ENCODE data around the gene IQSEC1. TPM values are rescaled to one million over a fixed set of nuclear protein-coding genes. Genes with fewer than 3 reads are reported as not detected.

Gene IQSEC1
- total RNA-seq, 1 experiment from 2014 or later, result 28.1 TPM

DNA sequence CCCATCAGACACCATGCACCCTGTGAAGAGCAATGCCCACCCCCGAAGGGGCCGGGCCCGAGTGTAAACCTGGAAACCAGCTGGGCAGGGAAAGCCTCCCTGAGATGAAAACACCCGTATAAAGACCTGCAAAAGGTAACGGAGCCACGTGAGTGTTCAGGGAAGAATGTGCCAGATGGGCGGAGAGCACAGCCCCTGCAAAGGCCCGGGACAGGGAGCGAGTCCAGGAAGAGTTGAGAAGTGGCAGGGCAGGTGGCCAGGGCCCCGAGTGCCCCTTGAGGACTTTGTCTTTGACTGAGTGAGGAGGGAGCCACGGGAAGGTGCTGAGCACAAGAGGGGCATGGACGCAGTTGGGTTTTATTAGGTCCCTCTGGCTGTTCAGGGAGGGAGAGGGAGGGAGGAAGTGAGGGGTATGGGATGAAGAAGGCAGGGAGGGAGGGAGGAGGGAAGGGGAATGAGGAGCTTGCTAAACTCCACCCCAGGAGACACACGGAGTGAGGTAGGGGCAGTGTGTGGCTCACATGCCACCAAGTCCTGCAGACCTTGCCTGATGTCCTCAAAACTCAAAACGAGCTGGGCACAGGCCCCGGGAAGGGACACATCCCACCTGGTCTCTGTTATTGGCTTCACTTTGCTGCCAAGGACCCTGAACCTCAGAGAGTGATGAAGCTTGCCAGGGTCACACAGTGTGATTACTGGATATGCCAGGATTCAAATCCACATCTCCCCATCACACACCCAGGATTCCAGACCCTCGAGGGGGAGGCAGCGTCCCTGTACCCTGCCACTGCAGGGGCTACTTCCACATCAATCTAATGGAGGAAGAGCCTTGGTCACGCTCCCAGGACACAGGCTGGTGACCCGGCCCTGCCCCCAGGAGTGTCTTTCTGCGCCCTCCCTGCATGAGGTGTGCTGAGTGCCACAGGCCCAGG lies 49.1 kb upstream of the IQSEC1 start:
- Histone ChIP-seq H3K4me1 (ENCODE audit: control insufficient read depth in 1 of 2, insufficient read depth in 2 of 2, low read length in 2 of 2) (no peaks in the 10 kb centered on the region), H3K36me3 (ENCODE audit: control insufficient read depth in 1 of 2, insufficient read depth in 2 of 2, low read length in 2 of 2) (no peaks in the 10 kb centered on the region), H3K4me2 (ENCODE audit: low read length) (no peak overlapping the region), H2AFZ (ENCODE audit: low read depth, low read length, poor library complexity, severe bottlenecking) (no peak overlapping the region), H3K27ac (ENCODE audit: low read depth, low read length) (no peak overlapping the region), H4K20me1 (ENCODE audit: insufficient read depth) (no peaks in the 10 kb centered on the region), H3K79me2 (ENCODE audit: insufficient read depth, low read length) (no peaks in the 10 kb centered on the region), H3K9me3 (ENCODE audit: control insufficient read depth in 1 of 2, insufficient read depth in 1 of 2, low read depth in 1 of 2, low read length in 2 of 2) (no peaks in the 10 kb centered on the region), H3K9ac (ENCODE audit: low read length) (no peak overlapping the region), H3K4me3 (replicated peaks in 1 of 2; ENCODE audit: low read depth in 1 of 2, low read length in 2 of 2) (no peak overlapping the region), H3K9me2 (ENCODE audit: insufficient read depth) (no peaks in the 10 kb centered on the region), H3K27me3 (ENCODE audit: insufficient read depth, low read length) (no peaks in the 10 kb centered on the region)
- POLR2A ChIA-PET, result no interaction called here
- CTCF ChIA-PET, result no interaction called here
- intact Hi-C loops (cut with micrococcal nuclease), result no loop called here
- no TSS peak for BruUV-seq (replicated peaks)
- ATAC-seq (no peak), DNase-seq (ENCODE audit: low read depth, low spot score) (no peak)
- TF ChIP-seq ELF1 (IDR thresholded peaks at IDR 0.05; ENCODE audit: borderline replicate concordance, low read depth) (no peak), EZH2 (IDR thresholded peaks at IDR 0.05) (no peak), SIN3A (IDR thresholded peaks at IDR 0.05; ENCODE audit: low read depth) (no peak), POLR2AphosphoS5 (IDR thresholded peaks at IDR 0.05; ENCODE audit: low read depth, low read length) (no peak)
- TF ChIP-seq, protein P1, sequence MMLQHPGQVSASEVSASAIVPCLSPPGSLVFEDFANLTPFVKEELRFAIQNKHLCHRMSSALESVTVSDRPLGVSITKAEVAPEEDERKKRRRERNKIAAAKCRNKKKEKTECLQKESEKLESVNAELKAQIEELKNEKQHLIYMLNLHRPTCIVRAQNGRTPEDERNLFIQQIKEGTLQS (IDR thresholded peaks at IDR 0.05), result no peak
- RAD21 ChIA-PET (ENCODE audit: low non-redundant PET in 1 of 2, low total read pairs in 2 of 2, uncharacterized antibody in 2 of 2, unreplicated experiment in 2 of 2), result no interaction called here

DNA sequence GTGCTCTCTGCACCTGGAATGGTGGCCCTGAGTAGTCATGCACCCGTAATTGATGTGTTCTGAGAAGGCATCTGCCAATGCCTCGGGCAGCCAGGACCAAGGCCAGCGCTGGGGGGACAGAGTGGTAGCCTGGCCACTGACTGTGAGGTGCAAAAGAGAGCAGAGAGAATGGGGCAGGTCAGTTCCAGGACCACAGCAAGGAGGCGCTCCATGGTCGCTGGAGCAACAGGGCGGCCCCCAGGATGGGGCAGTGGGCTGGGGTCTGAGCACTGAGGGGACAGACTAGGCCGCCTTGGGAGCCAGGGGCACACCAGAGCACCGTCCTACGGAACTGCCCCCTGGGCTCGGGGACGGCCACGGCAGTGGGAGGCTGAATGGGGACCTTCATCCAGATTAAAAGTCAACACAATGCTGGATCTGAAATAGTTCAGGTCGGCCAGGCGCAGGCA lies 48.3 kb upstream of the IQSEC1 start:
- Histone ChIP-seq H3K36me3 (ENCODE audit: control insufficient read depth in 1 of 2, insufficient read depth in 2 of 2, low read length in 2 of 2) (no peaks in the 10 kb centered on the region), H3K9ac (ENCODE audit: low read length) (no peak overlapping the region), H2AFZ (ENCODE audit: low read depth, low read length, poor library complexity, severe bottlenecking) (no peak overlapping the region), H3K27ac (ENCODE audit: low read depth, low read length) (no peak overlapping the region), H3K27me3 (ENCODE audit: insufficient read depth, low read length) (no peaks in the 10 kb centered on the region), H3K4me1 (ENCODE audit: control insufficient read depth in 1 of 2, insufficient read depth in 2 of 2, low read length in 2 of 2) (no peaks in the 10 kb centered on the region), H3K9me3 (ENCODE audit: control insufficient read depth in 1 of 2, insufficient read depth in 1 of 2, low read depth in 1 of 2, low read length in 2 of 2) (no peaks in the 10 kb centered on the region), H3K79me2 (ENCODE audit: insufficient read depth, low read length) (no peaks in the 10 kb centered on the region), H3K4me2 (ENCODE audit: low read length) (no peak overlapping the region), H3K9me2 (ENCODE audit: insufficient read depth) (no peaks in the 10 kb centered on the region), H4K20me1 (ENCODE audit: insufficient read depth) (no peaks in the 10 kb centered on the region), H3K4me3 (replicated peaks in 1 of 2; ENCODE audit: low read depth in 1 of 2, low read length in 2 of 2) (no peak overlapping the region)
- CTCF ChIA-PET, result no interaction called here
- TF ChIP-seq POLR2A (IDR thresholded peaks at IDR 0.05; ENCODE audit: borderline replicate concordance, extremely low read depth, insufficient read depth, insufficient read length) (no peak), FOSL1 (IDR thresholded peaks at IDR 0.05; ENCODE audit: low read depth) (no peak)
- TF ChIP-seq, protein P2, sequence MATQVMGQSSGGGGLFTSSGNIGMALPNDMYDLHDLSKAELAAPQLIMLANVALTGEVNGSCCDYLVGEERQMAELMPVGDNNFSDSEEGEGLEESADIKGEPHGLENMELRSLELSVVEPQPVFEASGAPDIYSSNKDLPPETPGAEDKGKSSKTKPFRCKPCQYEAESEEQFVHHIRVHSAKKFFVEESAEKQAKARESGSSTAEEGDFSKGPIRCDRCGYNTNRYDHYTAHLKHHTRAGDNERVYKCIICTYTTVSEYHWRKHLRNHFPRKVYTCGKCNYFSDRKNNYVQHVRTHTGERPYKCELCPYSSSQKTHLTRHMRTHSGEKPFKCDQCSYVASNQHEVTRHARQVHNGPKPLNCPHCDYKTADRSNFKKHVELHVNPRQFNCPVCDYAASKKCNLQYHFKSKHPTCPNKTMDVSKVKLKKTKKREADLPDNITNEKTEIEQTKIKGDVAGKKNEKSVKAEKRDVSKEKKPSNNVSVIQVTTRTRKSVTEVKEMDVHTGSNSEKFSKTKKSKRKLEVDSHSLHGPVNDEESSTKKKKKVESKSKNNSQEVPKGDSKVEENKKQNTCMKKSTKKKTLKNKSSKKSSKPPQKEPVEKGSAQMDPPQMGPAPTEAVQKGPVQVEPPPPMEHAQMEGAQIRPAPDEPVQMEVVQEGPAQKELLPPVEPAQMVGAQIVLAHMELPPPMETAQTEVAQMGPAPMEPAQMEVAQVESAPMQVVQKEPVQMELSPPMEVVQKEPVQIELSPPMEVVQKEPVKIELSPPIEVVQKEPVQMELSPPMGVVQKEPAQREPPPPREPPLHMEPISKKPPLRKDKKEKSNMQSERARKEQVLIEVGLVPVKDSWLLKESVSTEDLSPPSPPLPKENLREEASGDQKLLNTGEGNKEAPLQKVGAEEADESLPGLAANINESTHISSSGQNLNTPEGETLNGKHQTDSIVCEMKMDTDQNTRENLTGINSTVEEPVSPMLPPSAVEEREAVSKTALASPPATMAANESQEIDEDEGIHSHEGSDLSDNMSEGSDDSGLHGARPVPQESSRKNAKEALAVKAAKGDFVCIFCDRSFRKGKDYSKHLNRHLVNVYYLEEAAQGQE (IDR thresholded peaks at IDR 0.05; ENCODE audit: low read depth), result peak; percentile 24; the same call in 1 of the 2 replicates
- TF ChIP-seq, protein P3, sequence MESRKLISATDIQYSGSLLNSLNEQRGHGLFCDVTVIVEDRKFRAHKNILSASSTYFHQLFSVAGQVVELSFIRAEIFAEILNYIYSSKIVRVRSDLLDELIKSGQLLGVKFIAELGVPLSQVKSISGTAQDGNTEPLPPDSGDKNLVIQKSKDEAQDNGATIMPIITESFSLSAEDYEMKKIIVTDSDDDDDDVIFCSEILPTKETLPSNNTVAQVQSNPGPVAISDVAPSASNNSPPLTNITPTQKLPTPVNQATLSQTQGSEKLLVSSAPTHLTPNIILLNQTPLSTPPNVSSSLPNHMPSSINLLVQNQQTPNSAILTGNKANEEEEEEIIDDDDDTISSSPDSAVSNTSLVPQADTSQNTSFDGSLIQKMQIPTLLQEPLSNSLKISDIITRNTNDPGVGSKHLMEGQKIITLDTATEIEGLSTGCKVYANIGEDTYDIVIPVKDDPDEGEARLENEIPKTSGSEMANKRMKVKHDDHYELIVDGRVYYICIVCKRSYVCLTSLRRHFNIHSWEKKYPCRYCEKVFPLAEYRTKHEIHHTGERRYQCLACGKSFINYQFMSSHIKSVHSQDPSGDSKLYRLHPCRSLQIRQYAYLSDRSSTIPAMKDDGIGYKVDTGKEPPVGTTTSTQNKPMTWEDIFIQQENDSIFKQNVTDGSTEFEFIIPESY (IDR thresholded peaks at IDR 0.05; ENCODE audit: extremely low read depth, insufficient replicate concordance, low read length), result no peak
- no TSS peak for BruUV-seq (replicated peaks)
- no peak for ATAC-seq
- POLR2A ChIA-PET, result no interaction called here
- DNase-seq (ENCODE audit: low read depth, low spot score), result no peak
- RAD21 ChIA-PET (ENCODE audit: low non-redundant PET in 1 of 2, low total read pairs in 2 of 2, uncharacterized antibody in 2 of 2, unreplicated experiment in 2 of 2), result no interaction called here
- intact Hi-C loops (cut with micrococcal nuclease), result no loop called here
